ENCODE results near the gene APOBEC3A. TPM values are rescaled to one million over a fixed set of nuclear protein-coding genes. Genes with fewer than 3 reads are reported as not detected.

Gene APOBEC3A
- total RNA-seq, 1 experiment from 2014 or later, result not detected

DNA sequence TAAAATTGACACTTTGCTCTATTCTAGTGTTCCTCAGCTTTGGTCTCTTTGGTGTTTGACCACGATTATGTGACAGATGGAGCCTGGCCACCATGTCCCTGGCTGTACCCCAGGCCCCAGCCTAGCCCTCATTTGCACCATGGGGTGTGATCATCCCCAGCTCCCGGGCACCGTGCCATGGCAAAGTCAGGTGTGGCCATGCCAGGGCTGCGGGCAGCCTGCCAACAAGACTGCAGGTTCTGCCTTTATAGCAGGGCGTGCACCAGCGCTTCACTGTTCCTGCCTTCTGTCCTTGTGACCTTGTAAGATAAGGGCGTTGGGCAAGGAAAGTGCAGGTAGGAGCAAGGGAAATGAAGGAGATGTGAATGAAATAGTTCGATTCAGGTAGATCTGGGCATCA is 22.4 kb upstream of the APOBEC3A start:
- Mint-ChIP-seq H3K4me1 (0 out of 2 replicates have a peak, but pooled peaks cover 3% of the 10 kb centered on the region), H3K36me3 (no peaks in the 10 kb centered on the region), H3K9me3 (peaks cover 9% of the 10 kb centered on the region), H3K27ac (no peak overlapping the region), H3K4me3 (no peak overlapping the region), H3K27me3 (ENCODE audit: low read depth) (no peaks in the 10 kb centered on the region)
- ATAC-seq, result no peak
- no peak for DNase-seq (ENCODE audit: low spot score)
- CTCF ChIA-PET, result no interaction called here
- TF ChIP-seq, protein P1, sequence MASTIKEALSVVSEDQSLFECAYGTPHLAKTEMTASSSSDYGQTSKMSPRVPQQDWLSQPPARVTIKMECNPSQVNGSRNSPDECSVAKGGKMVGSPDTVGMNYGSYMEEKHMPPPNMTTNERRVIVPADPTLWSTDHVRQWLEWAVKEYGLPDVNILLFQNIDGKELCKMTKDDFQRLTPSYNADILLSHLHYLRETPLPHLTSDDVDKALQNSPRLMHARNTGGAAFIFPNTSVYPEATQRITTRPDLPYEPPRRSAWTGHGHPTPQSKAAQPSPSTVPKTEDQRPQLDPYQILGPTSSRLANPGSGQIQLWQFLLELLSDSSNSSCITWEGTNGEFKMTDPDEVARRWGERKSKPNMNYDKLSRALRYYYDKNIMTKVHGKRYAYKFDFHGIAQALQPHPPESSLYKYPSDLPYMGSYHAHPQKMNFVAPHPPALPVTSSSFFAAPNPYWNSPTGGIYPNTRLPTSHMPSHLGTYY (CRISPR knock-in tag; IDR thresholded peaks at IDR 0.05), result no peak
- TF ChIP-seq ZNF121 (CRISPR knock-in tag; IDR thresholded peaks at IDR 0.05), result no peak
- POLR2A ChIA-PET, result no interaction called here

DNA sequence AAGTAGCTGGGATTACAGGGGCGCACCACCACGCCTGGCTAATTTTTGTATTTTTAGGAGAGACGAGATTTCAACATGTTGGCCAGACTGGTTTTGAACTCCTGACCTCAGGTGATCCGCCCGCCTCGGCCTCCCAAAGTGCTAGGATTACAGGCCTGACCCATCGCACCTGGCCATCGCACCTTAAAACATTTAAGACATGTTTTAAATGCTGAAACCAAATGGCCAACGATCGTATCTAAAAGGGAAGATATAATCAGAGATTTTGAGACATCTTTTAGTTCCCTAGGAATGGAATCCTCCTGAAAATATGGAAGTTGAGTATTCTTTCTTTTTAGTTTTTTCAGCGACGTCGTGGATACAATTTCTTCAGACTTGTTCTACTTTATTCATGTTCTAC is 21.8 kb upstream of the APOBEC3A start:
- ATAC-seq (no peak), DNase-seq (ENCODE audit: low spot score) (no peak)
- TF ChIP-seq, protein P2, sequence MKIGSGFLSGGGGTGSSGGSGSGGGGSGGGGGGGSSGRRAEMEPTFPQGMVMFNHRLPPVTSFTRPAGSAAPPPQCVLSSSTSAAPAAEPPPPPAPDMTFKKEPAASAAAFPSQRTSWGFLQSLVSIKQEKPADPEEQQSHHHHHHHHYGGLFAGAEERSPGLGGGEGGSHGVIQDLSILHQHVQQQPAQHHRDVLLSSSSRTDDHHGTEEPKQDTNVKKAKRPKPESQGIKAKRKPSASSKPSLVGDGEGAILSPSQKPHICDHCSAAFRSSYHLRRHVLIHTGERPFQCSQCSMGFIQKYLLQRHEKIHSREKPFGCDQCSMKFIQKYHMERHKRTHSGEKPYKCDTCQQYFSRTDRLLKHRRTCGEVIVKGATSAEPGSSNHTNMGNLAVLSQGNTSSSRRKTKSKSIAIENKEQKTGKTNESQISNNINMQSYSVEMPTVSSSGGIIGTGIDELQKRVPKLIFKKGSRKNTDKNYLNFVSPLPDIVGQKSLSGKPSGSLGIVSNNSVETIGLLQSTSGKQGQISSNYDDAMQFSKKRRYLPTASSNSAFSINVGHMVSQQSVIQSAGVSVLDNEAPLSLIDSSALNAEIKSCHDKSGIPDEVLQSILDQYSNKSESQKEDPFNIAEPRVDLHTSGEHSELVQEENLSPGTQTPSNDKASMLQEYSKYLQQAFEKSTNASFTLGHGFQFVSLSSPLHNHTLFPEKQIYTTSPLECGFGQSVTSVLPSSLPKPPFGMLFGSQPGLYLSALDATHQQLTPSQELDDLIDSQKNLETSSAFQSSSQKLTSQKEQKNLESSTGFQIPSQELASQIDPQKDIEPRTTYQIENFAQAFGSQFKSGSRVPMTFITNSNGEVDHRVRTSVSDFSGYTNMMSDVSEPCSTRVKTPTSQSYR (CRISPR knock-in tag; IDR thresholded peaks at IDR 0.05), result no peak
- no peak for TF ChIP-seq GTF2I (CRISPR knock-in tag; conservative IDR thresholded peaks at IDR 0.05)
- TF ChIP-seq, protein P3, sequence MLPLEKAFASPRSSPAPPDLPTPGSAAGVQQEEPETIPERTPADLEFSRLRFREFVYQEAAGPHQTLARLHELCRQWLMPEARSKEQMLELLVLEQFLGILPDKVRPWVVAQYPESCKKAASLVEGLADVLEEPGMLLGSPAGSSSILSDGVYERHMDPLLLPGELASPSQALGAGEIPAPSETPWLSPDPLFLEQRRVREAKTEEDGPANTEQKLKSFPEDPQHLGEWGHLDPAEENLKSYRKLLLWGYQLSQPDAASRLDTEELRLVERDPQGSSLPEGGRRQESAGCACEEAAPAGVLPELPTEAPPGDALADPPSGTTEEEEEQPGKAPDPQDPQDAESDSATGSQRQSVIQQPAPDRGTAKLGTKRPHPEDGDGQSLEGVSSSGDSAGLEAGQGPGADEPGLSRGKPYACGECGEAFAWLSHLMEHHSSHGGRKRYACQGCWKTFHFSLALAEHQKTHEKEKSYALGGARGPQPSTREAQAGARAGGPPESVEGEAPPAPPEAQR (CRISPR knock-in tag; IDR thresholded peaks at IDR 0.05), result no peak
- no peak for TF ChIP-seq ZNF671 (CRISPR knock-in tag; IDR thresholded peaks at IDR 0.05)
- TF ChIP-seq, protein P4, sequence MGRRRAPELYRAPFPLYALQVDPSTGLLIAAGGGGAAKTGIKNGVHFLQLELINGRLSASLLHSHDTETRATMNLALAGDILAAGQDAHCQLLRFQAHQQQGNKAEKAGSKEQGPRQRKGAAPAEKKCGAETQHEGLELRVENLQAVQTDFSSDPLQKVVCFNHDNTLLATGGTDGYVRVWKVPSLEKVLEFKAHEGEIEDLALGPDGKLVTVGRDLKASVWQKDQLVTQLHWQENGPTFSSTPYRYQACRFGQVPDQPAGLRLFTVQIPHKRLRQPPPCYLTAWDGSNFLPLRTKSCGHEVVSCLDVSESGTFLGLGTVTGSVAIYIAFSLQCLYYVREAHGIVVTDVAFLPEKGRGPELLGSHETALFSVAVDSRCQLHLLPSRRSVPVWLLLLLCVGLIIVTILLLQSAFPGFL (CRISPR knock-in tag; IDR thresholded peaks at IDR 0.05; ENCODE audit: borderline replicate concordance), result no peak
- TF ChIP-seq FOXK1 (CRISPR knock-in tag; IDR thresholded peaks at IDR 0.05), result no peak
- no peak for TF ChIP-seq ZNF416 (CRISPR knock-in tag; IDR thresholded peaks at IDR 0.05)
- no peak for TF ChIP-seq NFE2L1 (CRISPR knock-in tag; IDR thresholded peaks at IDR 0.05)
- TF ChIP-seq ZNF396 (CRISPR knock-in tag; IDR thresholded peaks at IDR 0.05; ENCODE audit: borderline replicate concordance), result no peak
- TF ChIP-seq HMGA2 (CRISPR knock-in tag; IDR thresholded peaks at IDR 0.05), result no peak
- TF ChIP-seq EMX1 (CRISPR knock-in tag; IDR thresholded peaks at IDR 0.05), result no peak
- TF ChIP-seq NFATC4 (CRISPR knock-in tag; IDR thresholded peaks at IDR 0.05), result no peak
- H3K9me3 Mint-ChIP-seq, result peaks cover 9% of the 10 kb centered on the region
- POLR2A ChIA-PET, result no interaction called here
- CTCF ChIA-PET, result interaction anchor here (1.0 to 1.6 kb wide), 2 partner anchors 8 to 65 kb away, joined by 4 to 10 read pairs; no protein-coding TSS in a partner anchor
- no peak overlapping the region for H3K27ac Mint-ChIP-seq
- no peak overlapping the region for H3K4me3 Mint-ChIP-seq
- no peaks in the 10 kb centered on the region for H3K27me3 Mint-ChIP-seq (ENCODE audit: low read depth)
- 0 out of 2 replicates have a peak, but pooled peaks cover 3% of the 10 kb centered on the region for H3K4me1 Mint-ChIP-seq
- H3K36me3 Mint-ChIP-seq, result no peaks in the 10 kb centered on the region

DNA sequence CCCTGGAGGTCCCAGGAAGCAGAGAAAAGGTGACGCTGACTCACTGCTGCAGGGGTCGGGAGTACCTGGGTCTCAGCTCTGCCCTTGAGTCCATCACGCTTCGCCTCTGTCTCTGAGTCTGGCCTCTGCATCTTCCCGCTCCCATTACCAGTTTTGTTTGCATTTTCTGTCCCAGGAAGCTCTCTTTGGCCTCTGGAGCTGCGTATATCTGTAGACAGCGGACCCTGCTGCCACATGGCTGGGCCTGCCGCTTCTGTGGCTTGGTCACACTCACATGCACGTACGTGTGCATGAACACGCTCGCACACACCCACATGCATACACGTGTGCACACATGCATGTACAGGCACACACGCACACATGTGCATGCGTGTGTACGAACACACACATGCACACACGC is 20.8 kb upstream of the APOBEC3A start:
- Mint-ChIP-seq H3K36me3 (no peaks in the 10 kb centered on the region), H3K27me3 (ENCODE audit: low read depth) (no peaks in the 10 kb centered on the region), H3K27ac (no peak overlapping the region), H3K4me1 (0 out of 2 replicates have a peak, but pooled peaks cover 3% of the 10 kb centered on the region), H3K9me3 (peaks cover 9% of the 10 kb centered on the region), H3K4me3 (no peak overlapping the region)
- POLR2A ChIA-PET, result no interaction called here
- no peak for DNase-seq (ENCODE audit: low spot score)
- ATAC-seq, result no peak
- CTCF ChIA-PET, result interaction anchor here (1.0 to 1.6 kb wide), 2 partner anchors 9 to 66 kb away, joined by 4 to 10 read pairs; no protein-coding TSS in a partner anchor
- TF ChIP-seq ATF1 (CRISPR knock-in tag; IDR thresholded peaks at IDR 0.05), result no peak
- no peak for TF ChIP-seq ZNF219 (CRISPR knock-in tag; IDR thresholded peaks at IDR 0.05; ENCODE audit: borderline replicate concordance)
- TF ChIP-seq FOXP1 (CRISPR knock-in tag; IDR thresholded peaks at IDR 0.05; ENCODE audit: borderline replicate concordance), result no peak
- TF ChIP-seq ZNF671 (CRISPR knock-in tag; IDR thresholded peaks at IDR 0.05), result no peak
- no peak for TF ChIP-seq TEAD1 (CRISPR knock-in tag; IDR thresholded peaks at IDR 0.05)
- TF ChIP-seq ETV6 (CRISPR knock-in tag; IDR thresholded peaks at IDR 0.05), result no peak
- TF ChIP-seq NFATC4 (CRISPR knock-in tag; IDR thresholded peaks at IDR 0.05), result no peak
- TF ChIP-seq, protein P5, sequence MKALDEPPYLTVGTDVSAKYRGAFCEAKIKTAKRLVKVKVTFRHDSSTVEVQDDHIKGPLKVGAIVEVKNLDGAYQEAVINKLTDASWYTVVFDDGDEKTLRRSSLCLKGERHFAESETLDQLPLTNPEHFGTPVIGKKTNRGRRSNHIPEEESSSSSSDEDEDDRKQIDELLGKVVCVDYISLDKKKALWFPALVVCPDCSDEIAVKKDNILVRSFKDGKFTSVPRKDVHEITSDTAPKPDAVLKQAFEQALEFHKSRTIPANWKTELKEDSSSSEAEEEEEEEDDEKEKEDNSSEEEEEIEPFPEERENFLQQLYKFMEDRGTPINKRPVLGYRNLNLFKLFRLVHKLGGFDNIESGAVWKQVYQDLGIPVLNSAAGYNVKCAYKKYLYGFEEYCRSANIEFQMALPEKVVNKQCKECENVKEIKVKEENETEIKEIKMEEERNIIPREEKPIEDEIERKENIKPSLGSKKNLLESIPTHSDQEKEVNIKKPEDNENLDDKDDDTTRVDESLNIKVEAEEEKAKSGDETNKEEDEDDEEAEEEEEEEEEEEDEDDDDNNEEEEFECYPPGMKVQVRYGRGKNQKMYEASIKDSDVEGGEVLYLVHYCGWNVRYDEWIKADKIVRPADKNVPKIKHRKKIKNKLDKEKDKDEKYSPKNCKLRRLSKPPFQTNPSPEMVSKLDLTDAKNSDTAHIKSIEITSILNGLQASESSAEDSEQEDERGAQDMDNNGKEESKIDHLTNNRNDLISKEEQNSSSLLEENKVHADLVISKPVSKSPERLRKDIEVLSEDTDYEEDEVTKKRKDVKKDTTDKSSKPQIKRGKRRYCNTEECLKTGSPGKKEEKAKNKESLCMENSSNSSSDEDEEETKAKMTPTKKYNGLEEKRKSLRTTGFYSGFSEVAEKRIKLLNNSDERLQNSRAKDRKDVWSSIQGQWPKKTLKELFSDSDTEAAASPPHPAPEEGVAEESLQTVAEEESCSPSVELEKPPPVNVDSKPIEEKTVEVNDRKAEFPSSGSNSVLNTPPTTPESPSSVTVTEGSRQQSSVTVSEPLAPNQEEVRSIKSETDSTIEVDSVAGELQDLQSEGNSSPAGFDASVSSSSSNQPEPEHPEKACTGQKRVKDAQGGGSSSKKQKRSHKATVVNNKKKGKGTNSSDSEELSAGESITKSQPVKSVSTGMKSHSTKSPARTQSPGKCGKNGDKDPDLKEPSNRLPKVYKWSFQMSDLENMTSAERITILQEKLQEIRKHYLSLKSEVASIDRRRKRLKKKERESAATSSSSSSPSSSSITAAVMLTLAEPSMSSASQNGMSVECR (CRISPR knock-in tag; IDR thresholded peaks at IDR 0.05; ENCODE audit: borderline replicate concordance), result no peak
- no peak for TF ChIP-seq ZNF232 (CRISPR knock-in tag; IDR thresholded peaks at IDR 0.05)
- TF ChIP-seq TEAD4 (CRISPR knock-in tag; IDR thresholded peaks at IDR 0.05), result no peak
- no peak for TF ChIP-seq ZNF121 (CRISPR knock-in tag; IDR thresholded peaks at IDR 0.05)
- TF ChIP-seq ZNF263 (CRISPR knock-in tag; IDR thresholded peaks at IDR 0.05; ENCODE audit: low read depth), result no peak
- no peak for TF ChIP-seq NR3C1 (CRISPR knock-in tag; conservative IDR thresholded peaks at IDR 0.05; ENCODE audit: low read depth)
